SK-N-SH (cell line): ENCODE results near the gene IDH3G. TPM values are rescaled to one million over a fixed set of nuclear protein-coding genes. Genes with fewer than 3 reads are reported as not detected.

Experiments
- CTCF ChIA-PET: fragments of 300-600, 350-600 bp; formaldehyde crosslinking; extraction: SDS; loops from one replicate; lab custom pipeline; 2021; lab: Yijun Ruan, JAX
- POLR2A ChIA-PET: fragments of 350-600 bp; sonication (Branson Sonifier 250); formaldehyde crosslinking; extraction: SDS; loops from one replicate; lab custom pipeline; 2020; ENCODE audit warnings: antibody characterized with exemption, inconsistent platforms; lab: Yijun Ruan, JAX
- DNase-seq: peaks from one replicate; pipeline ENCODE4 v3.0.0; 2012
- H2AFZ ChIP-seq: fragments of 200-600 bp; sonication (generic); 2 replicates; pipeline ENCODE4 v1.8.1; 2016; ENCODE audit warnings: antibody characterized with exemption, mild to moderate bottlenecking, low read depth
- H3F3A ChIP-seq: fragments of 200-600 bp; sonication (generic); replicated peaks from 2 replicates; pipeline ENCODE3; 2016; ENCODE audit warnings: antibody characterized with exemption, mild to moderate bottlenecking; ENCODE audit not compliant: insufficient read depth
- H3K27ac ChIP-seq, 2 experiments: fragments of 200-500 bp in 1 of 2; fragments of 200-600 bp in 1 of 2; sonication (Bioruptor generic) in 1 of 2; sonication (generic), shearing (Covaris generic) in 1 of 2; 2 replicates each; pipeline versions ENCODE4 v1.5.1 to v1.6.1; 2014 to 2016; ENCODE audit warnings: low read depth in 2 of 2, inconsistent platforms in 1 of 2, low read length in 1 of 2, mild to moderate bottlenecking in 1 of 2, mixed read lengths in 1 of 2
- H3K27me3 ChIP-seq: fragments of 200-600 bp; sonication (generic), shearing (Covaris generic); 2 replicates; pipeline ENCODE4 v1.6.1; 2016; ENCODE audit warnings: mixed run types; ENCODE audit not compliant: insufficient read depth
- H3K36me3 ChIP-seq, 2 experiments: fragments of 200-500 bp in 1 of 2; fragments of 200-600 bp in 1 of 2; sonication (Bioruptor generic) in 1 of 2; sonication (generic) in 1 of 2; replicated peaks in 1 of 2; 2 replicates each; pipeline versions ENCODE3 to v1.5.1; 2014 to 2016; ENCODE audit warnings: low read length in 1 of 2, mild to moderate bottlenecking in 1 of 2; ENCODE audit not compliant: insufficient read depth in 2 of 2, control insufficient read depth in 1 of 2
- H3K4me1 ChIP-seq, 2 experiments: fragments of 200-500 bp in 1 of 2; fragments of 200-600 bp in 1 of 2; sonication (Bioruptor generic) in 1 of 2; sonication (generic), shearing (Covaris generic) in 1 of 2; 2 replicates each; pipeline versions ENCODE4 v1.5.1 to v1.6.1; 2014 to 2016; ENCODE audit warnings: low read depth in 1 of 2, low read length in 1 of 2, mixed run types in 1 of 2; ENCODE audit not compliant: insufficient read depth in 2 of 2, control insufficient read depth in 1 of 2
- H3K4me2 ChIP-seq: fragments of 200-600 bp; sonication (generic), shearing (Covaris generic); 2 replicates; pipeline ENCODE4 v1.6.1; 2017; ENCODE audit warnings: mixed run types
- H3K4me3 ChIP-seq, 2 experiments: fragments of 200-500 bp in 1 of 2; fragments of 200-600 bp in 1 of 2; sonication (Bioruptor generic) in 1 of 2; sonication (generic), shearing (Covaris generic) in 1 of 2; 2 replicates each; pipeline versions ENCODE4 v1.5.1 to v1.8.1; 2014 to 2016; ENCODE audit warnings: low read depth in 2 of 2, inconsistent platforms in 1 of 2, low read length in 1 of 2, mild to moderate bottlenecking in 1 of 2, mixed read lengths in 1 of 2, moderate library complexity in 1 of 2
- H3K79me2 ChIP-seq: fragments of 200-600 bp; sonication (generic); 2 replicates; pipeline ENCODE4 v1.8.1; 2017; ENCODE audit warnings: mild to moderate bottlenecking; ENCODE audit not compliant: insufficient read depth
- H3K9ac ChIP-seq: fragments of 200-600 bp; sonication (generic); 2 replicates; pipeline ENCODE4 v1.6.1; 2017; ENCODE audit warnings: mixed run types
- H3K9me2 ChIP-seq: fragments of 200-600 bp; sonication (generic); 2 replicates; pipeline ENCODE4 v1.6.1; 2017; ENCODE audit warnings: mixed run types
- H3K9me3 ChIP-seq: fragments of 200-600 bp; sonication (generic); 2 replicates; pipeline ENCODE4 v1.6.1; 2017; ENCODE audit warnings: mixed run types, mild to moderate bottlenecking, moderate library complexity
- H4K20me1 ChIP-seq: fragments of 200-600 bp; sonication (generic); 2 replicates; pipeline ENCODE4 v1.6.1; 2017; ENCODE audit warnings: mild to moderate bottlenecking, mixed run types; ENCODE audit not compliant: insufficient read depth
- CTCF ChIP-seq: fragments of 200-600 bp; sonication (generic); IDR thresholded peaks from 2 replicates; pipeline ENCODE4 v1.6.1; 2017; ENCODE audit warnings: antibody characterized with exemption, mild to moderate bottlenecking, moderate library complexity
- ELF1 ChIP-seq: IDR thresholded peaks from 2 replicates; pipeline ENCODE4 v1.4.0; 2012
- EZH2phosphoT487 ChIP-seq: fragments of 200-600 bp; sonication (generic); IDR thresholded peaks from 2 replicates; pipeline ENCODE4 v1.6.1; 2017; ENCODE audit warnings: low read depth, mixed run types, mild to moderate bottlenecking, antibody characterized with exemption, moderate library complexity, borderline replicate concordance
- FOSL2 ChIP-seq: IDR thresholded peaks from 2 replicates; pipeline ENCODE4 v1.4.0; 2012; ENCODE audit warnings: low read depth, mild to moderate bottlenecking, moderate library complexity, borderline replicate concordance
- FOXJ3 ChIP-seq: sonication (generic); formaldehyde crosslinking; IDR thresholded peaks from 2 replicates; pipeline ENCODE4 v1.5.1; 2020; ENCODE audit warnings: mild to moderate bottlenecking, missing genetic modification reagents
- GABPA ChIP-seq: IDR thresholded peaks from 2 replicates; pipeline ENCODE4 v1.4.0; 2012; ENCODE audit warnings: low read depth, mild to moderate bottlenecking
- GATA2 ChIP-seq: sonication (generic); formaldehyde crosslinking; IDR thresholded peaks from 2 replicates; pipeline ENCODE4 v1.5.0; 2020; ENCODE audit warnings: mild to moderate bottlenecking, missing genetic modification reagents
- MAX ChIP-seq: IDR thresholded peaks from 2 replicates; pipeline ENCODE4 v1.4.0; 2012; ENCODE audit warnings: low read depth
- MEF2A ChIP-seq: IDR thresholded peaks from 2 replicates; pipeline ENCODE4 v1.4.0; 2012; ENCODE audit warnings: low read depth, borderline replicate concordance
- NFIC ChIP-seq: IDR thresholded peaks from 2 replicates; pipeline ENCODE4 v1.4.0; 2012; ENCODE audit warnings: borderline replicate concordance
- NRF1 ChIP-seq: IDR thresholded peaks from 2 replicates; pipeline ENCODE4 v1.6.1; 2012; ENCODE audit warnings: low read depth, mild to moderate bottlenecking, low read length
- POLR2AphosphoS5 ChIP-seq: IDR thresholded peaks from 2 replicates; pipeline ENCODE4 v1.6.1; 2012; ENCODE audit warnings: low read depth, low read length
- RAD21 ChIP-seq: IDR thresholded peaks from 2 replicates; pipeline ENCODE4 v1.6.1; 2012; ENCODE audit warnings: mild to moderate bottlenecking, low read length
- RCOR1 ChIP-seq: fragments of 150-350 bp; IDR thresholded peaks from 2 replicates; pipeline ENCODE4 v1.6.1; 2017; ENCODE audit warnings: antibody characterized with exemption, low read length
- RXRA ChIP-seq: IDR thresholded peaks from 2 replicates; pipeline ENCODE4 v1.4.0; 2012; ENCODE audit warnings: low read depth, mild to moderate bottlenecking, borderline replicate concordance
- SIN3A ChIP-seq: IDR thresholded peaks from 2 replicates; pipeline ENCODE4 v1.6.1; 2012; ENCODE audit warnings: low read depth, mild to moderate bottlenecking, low read length, moderate library complexity, borderline replicate concordance
- TAF1 ChIP-seq: IDR thresholded peaks from 2 replicates; pipeline ENCODE4 v1.6.1; 2012; ENCODE audit warnings: low read depth, mild to moderate bottlenecking, low read length, moderate library complexity, borderline replicate concordance
- TCF12 ChIP-seq: IDR thresholded peaks from 2 replicates; pipeline ENCODE4 v1.4.0; 2012
- TEAD4 ChIP-seq: IDR thresholded peaks from 2 replicates; pipeline ENCODE4 v1.4.0; 2012; ENCODE audit warnings: mild to moderate bottlenecking, borderline replicate concordance; ENCODE audit not compliant: insufficient read depth
- USF2 ChIP-seq: fragments of 150-350 bp; IDR thresholded peaks from 2 replicates; pipeline ENCODE4 v1.6.1; 2017; ENCODE audit warnings: antibody characterized with exemption, low read length, low read depth, borderline replicate concordance
- YY1 ChIP-seq: IDR thresholded peaks from 2 replicates; pipeline ENCODE4 v1.4.0; 2012; ENCODE audit warnings: low read depth, mild to moderate bottlenecking
- WGBS: methylation state at CpG from one replicate; pipeline ENCODE4 v1.1.6; 2017; ENCODE audit warnings: low lambda C conversion rate; 5-methylcytosine and 5-hydroxymethylcytosine counted together
- polyA plus RNA-seq, 3 experiments: library from polyadenylated mRNA; depleted of rRNA; stranded (reverse); fragments of >200 nt; gene quantifications; 2 replicates each; pipeline ENCODE4 v1.2.3, GENCODE V29; 2012

The IDH3G gene
- polyA plus RNA-seq, 1 of the 3 experiments (the other 2 are of a cell fraction) = 107 TPM

GRCh38 chrX:153797415-153798015 lies 3.3 kb upstream of the IDH3G start:
- H3K9ac ChIP-seq = no peak overlapping the region
- H3K79me2 ChIP-seq = peaks cover 37% of the 10 kb centered on the region
- H3F3A ChIP-seq = no peaks in the 10 kb centered on the region
- TF ChIP-seq GATA2 (CRISPR knock-in tag) (no peak), RCOR1 (no peak), MEF2A (no peak), NRF1 (no peak), RXRA (no peak), YY1 (no peak)
- H3K4me1 ChIP-seq = peaks cover 5 to 20% of the 10 kb centered on the region in 2 experiments; a peak in 1 of 4 replicates
- no peak overlapping the region for H3K27ac ChIP-seq
- H2AFZ ChIP-seq = no peak overlapping the region
- no peak overlapping the region for H3K4me3 ChIP-seq
- CTCF ChIA-PET = interaction anchor here (1.4 kb wide), 1 partner anchor 151 kb away, joined by 3 read pairs; no protein-coding TSS in a partner anchor
- no peaks in the 10 kb centered on the region for H3K9me2 ChIP-seq
- POLR2A ChIA-PET = interaction anchor here (1.0 kb wide), 1 partner anchor 103 kb away, joined by 3 read pairs; no protein-coding TSS in a partner anchor
- 58% methylated on average over 9 of the region's 15 CpGs for WGBS
- no peak for DNase-seq
- H4K20me1 ChIP-seq = 0 out of 2 replicates have a peak, but pooled peaks cover 5% of the 10 kb centered on the region
- H3K4me2 ChIP-seq = no peak overlapping the region
- H3K36me3 ChIP-seq = peaks cover 0 to 5% of the 10 kb centered on the region in 2 experiments
- H3K9me3 ChIP-seq = no peaks in the 10 kb centered on the region
- no peaks in the 10 kb centered on the region; the same call in 1 of the 2 replicates for H3K27me3 ChIP-seq

GRCh38 chrX:153794897-153795816 lies 982 bp upstream of the IDH3G start:
- Histone ChIP-seq H3K27ac (peak overlapping the region; percentile 58 to 67; a peak in 3 of 4 replicates), H3K9me3 (no peaks in the 10 kb centered on the region), H3F3A (no peaks in the 10 kb centered on the region), H3K27me3 (peaks cover 14% of the 10 kb centered on the region; the same call in 1 of the 2 replicates), H2AFZ (0 out of 2 replicates have a peak overlapping the region, but pooled peaks have one; percentile 35), H3K9ac (peak overlapping the region; percentile 73), H4K20me1 (0 out of 2 replicates have a peak, but pooled peaks cover 12% of the 10 kb centered on the region), H3K4me1 (peaks cover 5 to 27% of the 10 kb centered on the region in 2 experiments; a peak in 1 of 4 replicates), H3K4me2 (peak overlapping the region; percentile 82), H3K36me3 (peaks cover 0 to 5% of the 10 kb centered on the region in 2 experiments), H3K9me2 (no peaks in the 10 kb centered on the region), H3K79me2 (peaks cover 51% of the 10 kb centered on the region), H3K4me3 (peak overlapping the region; percentile 67 to 76)
- no peak for DNase-seq
- WGBS = 13% methylated on average over 13 of the region's 47 CpGs
- TF ChIP-seq USF2 (no peak), TAF1 (no peak), FOSL2 (no peak), POLR2AphosphoS5 (no peak), MEF2A (no peak), FOXJ3 (no peak), NFIC (no peak), GABPA (no peak), TEAD4 (no peak), TCF12 (no peak), YY1 (no peak), RXRA (no peak), EZH2phosphoT487 (no peak), CTCF (no peak), GATA2 (CRISPR knock-in tag) (no peak), ELF1 (no peak), SIN3A (no peak), RAD21 (no peak), MAX (no peak)
- POLR2A ChIA-PET = interaction anchor here (1.0 to 2.1 kb wide), 5 partner anchors 24 to 176 kb away, joined by 3 to 14 read pairs (median 6); no protein-coding TSS in a partner anchor
- CTCF ChIA-PET = interaction anchor here (1.0 kb wide), 1 partner anchor 116 kb away, joined by 3 read pairs; no protein-coding TSS in a partner anchor
